Measurements from ENCODE around the gene PTPN5.

Gene PTPN5

DNA sequence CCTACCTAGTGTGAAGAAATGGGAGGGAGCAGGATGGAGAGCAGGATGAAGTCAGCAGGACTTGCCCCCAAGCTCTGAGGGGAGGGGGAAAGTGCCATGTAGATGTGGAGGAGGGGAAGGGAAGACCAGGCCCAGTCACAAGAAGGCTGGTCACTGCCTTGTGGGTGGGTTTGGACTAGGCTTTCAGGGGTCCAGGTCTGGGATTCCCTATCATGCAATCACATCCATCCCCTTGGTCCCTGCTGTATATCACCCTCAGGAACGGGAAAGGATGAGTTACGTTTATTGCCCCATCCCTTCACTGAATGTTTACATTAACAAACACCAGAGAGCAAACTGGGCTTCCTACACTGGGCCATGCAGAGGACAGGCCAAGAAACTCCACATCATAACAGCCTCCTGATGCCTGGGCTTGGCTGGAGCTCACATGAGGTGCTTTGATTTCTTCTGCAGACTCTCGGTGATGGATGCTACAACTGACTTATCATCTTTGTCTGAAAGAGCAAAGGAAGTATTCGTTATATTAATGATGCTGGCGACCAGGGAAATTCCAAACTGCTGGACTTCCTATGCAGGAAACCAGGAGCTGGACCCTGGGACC lies 87.5 kb downstream of the PTPN5 start:
- Histone ChIP-seq H3K27ac (ENCODE audit: insufficient read depth, low read length, poor library complexity, severe bottlenecking) (no peak overlapping the region), H3K27me3 (replicated peaks; ENCODE audit: control insufficient read depth, insufficient read depth, low read length, poor library complexity, severe bottlenecking) (no peaks in the 10 kb centered on the region), H3K9me3 (ENCODE audit: control insufficient read depth, low read length) (no peaks in the 10 kb centered on the region), H3K36me3 (ENCODE audit: control insufficient read depth, insufficient read depth, low read length) (no peaks in the 10 kb centered on the region), H3K4me3 (ENCODE audit: insufficient read depth, low read depth, low read length, poor library complexity, severe bottlenecking) (no peak overlapping the region), H3K4me1 (ENCODE audit: control insufficient read depth, insufficient read depth, low read length, poor library complexity, severe bottlenecking) (peaks cover 20% of the 10 kb centered on the region)
- DNase-seq = no peak

DNA sequence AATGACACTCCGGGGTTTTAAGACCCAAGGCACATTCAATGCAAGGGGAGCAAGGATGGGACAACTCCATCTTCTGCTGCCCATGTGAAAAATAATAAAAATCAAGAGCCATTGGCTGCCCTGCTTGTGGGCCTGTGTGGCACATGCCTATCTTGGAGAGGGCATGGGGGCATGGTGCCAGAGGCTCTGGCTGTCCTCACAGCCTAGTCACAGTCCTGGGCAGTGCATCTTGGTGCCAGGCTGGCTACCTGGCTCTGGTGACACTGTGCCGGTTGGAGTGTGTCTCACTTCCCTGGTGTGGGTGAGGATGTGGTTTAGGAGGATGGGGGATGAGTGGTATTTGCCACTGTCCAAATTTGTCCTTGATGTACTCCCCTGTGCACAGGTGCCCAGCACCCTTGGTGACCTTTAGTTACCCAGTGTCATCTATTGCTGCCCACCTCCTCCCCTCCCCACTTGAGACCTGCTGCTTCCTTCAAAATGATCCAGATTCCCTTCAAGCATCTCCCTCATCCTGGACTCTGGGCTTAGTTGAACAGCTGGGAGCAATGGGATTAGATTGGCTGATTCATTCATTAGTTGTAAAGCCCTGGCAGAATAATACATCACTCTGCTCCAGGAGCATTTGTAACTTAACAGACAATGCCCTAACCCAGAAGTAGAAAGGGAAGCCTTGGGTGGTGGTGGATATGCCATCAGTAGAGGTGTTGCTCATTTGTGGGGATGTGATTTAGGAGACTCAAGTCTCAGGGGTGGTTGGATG lies 88.4 kb downstream of the PTPN5 start:
- H3K36me3 ChIP-seq (ENCODE audit: control insufficient read depth, insufficient read depth, low read length) = no peaks in the 10 kb centered on the region
- DNase-seq = no peak
- H3K9me3 ChIP-seq (ENCODE audit: control insufficient read depth, low read length) = no peaks in the 10 kb centered on the region
- peaks cover 23% of the 10 kb centered on the region for H3K4me1 ChIP-seq (ENCODE audit: control insufficient read depth, insufficient read depth, low read length, poor library complexity, severe bottlenecking)
- no peak overlapping the region for H3K27ac ChIP-seq (ENCODE audit: insufficient read depth, low read length, poor library complexity, severe bottlenecking)
- no peak overlapping the region for H3K4me3 ChIP-seq (ENCODE audit: insufficient read depth, low read depth, low read length, poor library complexity, severe bottlenecking)
- H3K27me3 ChIP-seq (replicated peaks; ENCODE audit: control insufficient read depth, insufficient read depth, low read length, poor library complexity, severe bottlenecking) = no peaks in the 10 kb centered on the region

DNA sequence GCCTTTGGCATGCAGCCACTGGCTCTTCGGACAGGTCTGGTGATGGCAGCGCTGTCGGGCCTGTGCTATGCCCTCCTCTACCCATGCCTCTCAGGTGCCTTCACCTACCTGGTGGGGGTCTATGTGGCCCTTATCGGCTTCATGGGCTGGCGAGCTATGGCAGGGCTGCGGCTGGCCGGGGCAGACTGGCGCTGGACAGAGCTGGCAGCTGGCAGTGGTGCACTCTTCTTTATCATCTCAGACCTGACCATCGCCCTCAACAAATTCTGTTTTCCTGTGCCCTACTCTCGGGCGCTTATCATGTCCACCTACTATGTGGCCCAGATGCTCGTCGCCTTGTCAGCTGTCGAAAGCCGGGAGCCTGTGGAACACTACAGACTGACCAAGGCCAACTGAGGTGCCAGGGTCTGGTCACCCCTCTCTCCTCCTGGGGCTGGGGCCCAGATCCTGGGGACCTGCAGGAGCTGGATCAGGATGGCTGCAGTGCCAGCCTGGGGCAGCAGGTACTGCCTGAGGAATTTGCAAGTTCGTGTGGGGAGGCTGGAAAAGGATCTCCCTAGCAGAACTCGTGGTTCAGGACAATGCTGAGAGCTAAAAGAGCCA lies 89.9 kb downstream of the PTPN5 start:
- Histone ChIP-seq H3K36me3 (ENCODE audit: control insufficient read depth, insufficient read depth, low read length) (no peaks in the 10 kb centered on the region), H3K4me3 (ENCODE audit: insufficient read depth, low read depth, low read length, poor library complexity, severe bottlenecking) (no peak overlapping the region), H3K9me3 (ENCODE audit: control insufficient read depth, low read length) (no peaks in the 10 kb centered on the region), H3K27me3 (replicated peaks; ENCODE audit: control insufficient read depth, insufficient read depth, low read length, poor library complexity, severe bottlenecking) (no peaks in the 10 kb centered on the region), H3K27ac (ENCODE audit: insufficient read depth, low read length, poor library complexity, severe bottlenecking) (no peak overlapping the region), H3K4me1 (ENCODE audit: control insufficient read depth, insufficient read depth, low read length, poor library complexity, severe bottlenecking) (peaks cover 19% of the 10 kb centered on the region)
- DNase-seq = no peak

DNA sequence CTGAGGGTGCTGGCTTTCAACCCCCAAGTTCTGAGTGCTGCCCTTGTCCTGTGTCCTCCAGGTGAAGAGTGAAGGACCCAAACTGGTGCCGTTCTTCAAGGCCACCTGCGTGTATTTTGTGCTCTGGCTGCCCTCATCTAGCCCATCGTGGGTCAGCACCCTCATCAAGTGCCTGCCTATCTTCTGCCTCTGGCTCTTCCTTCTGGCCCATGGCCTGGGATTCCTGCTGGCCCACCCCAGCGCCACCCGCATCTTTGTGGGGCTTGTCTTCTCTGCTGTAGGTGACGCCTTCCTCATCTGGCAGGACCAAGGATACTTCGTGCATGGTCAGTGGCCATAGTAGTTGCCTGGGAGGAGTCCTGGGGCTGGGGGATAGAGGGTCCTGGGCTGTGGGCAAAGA lies 90.7 kb downstream of the PTPN5 start:
- Histone ChIP-seq H3K9me3 (ENCODE audit: control insufficient read depth, low read length) (no peaks in the 10 kb centered on the region), H3K4me3 (ENCODE audit: insufficient read depth, low read depth, low read length, poor library complexity, severe bottlenecking) (no peak overlapping the region), H3K4me1 (ENCODE audit: control insufficient read depth, insufficient read depth, low read length, poor library complexity, severe bottlenecking) (peaks cover 14% of the 10 kb centered on the region), H3K27ac (ENCODE audit: insufficient read depth, low read length, poor library complexity, severe bottlenecking) (no peak overlapping the region), H3K36me3 (ENCODE audit: control insufficient read depth, insufficient read depth, low read length) (no peaks in the 10 kb centered on the region), H3K27me3 (replicated peaks; ENCODE audit: control insufficient read depth, insufficient read depth, low read length, poor library complexity, severe bottlenecking) (no peaks in the 10 kb centered on the region)
- DNase-seq = no peak

DNA sequence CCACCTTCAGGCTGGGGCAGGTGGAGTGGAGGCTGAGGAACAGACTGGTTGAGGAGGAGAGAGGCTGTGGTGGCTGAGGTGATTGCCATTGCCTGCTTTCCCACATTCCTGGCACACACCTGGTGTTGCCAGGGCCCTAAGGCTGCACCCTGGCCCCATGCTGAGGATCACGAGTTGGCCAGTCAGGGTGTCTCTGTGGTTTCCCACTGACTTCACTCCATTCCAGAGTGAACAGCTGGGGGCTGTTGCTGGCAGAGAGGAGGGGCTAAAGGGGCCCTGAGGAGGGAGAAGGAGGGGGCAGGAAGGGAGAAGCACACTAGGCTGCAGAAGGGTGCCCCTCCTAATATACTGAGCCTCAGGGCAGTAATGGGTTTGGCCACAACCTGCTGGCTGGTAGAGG lies 91.2 kb downstream of the PTPN5 start:
- H3K4me1 ChIP-seq (ENCODE audit: control insufficient read depth, insufficient read depth, low read length, poor library complexity, severe bottlenecking) = peaks cover 9% of the 10 kb centered on the region
- H3K27me3 ChIP-seq (replicated peaks; ENCODE audit: control insufficient read depth, insufficient read depth, low read length, poor library complexity, severe bottlenecking) = no peaks in the 10 kb centered on the region
- no peak overlapping the region for H3K4me3 ChIP-seq (ENCODE audit: insufficient read depth, low read depth, low read length, poor library complexity, severe bottlenecking)
- no peaks in the 10 kb centered on the region for H3K36me3 ChIP-seq (ENCODE audit: control insufficient read depth, insufficient read depth, low read length)
- no peak overlapping the region for H3K27ac ChIP-seq (ENCODE audit: insufficient read depth, low read length, poor library complexity, severe bottlenecking)
- DNase-seq = no peak
- H3K9me3 ChIP-seq (ENCODE audit: control insufficient read depth, low read length) = no peaks in the 10 kb centered on the region

DNA sequence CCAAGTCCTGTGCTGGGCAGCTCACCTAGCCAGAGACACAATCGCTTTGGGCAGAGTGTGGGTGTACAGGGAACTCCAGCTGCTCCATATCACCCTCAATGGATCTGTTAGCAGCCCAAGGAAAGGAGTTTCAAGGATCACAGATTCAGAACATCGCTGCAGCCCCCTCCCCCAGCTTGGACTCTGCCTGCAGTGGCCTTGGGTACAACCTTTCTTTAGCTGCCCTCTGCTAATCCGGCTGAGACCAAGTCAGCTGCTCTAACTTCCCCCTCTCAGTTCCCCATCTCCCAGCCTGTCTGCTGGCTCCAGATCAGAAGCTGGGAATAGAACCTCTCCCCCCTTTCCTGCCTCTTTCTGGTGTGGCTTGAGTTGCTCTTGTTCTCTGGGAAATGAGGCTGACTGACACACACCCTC lies 91.7 kb downstream of the PTPN5 start:
- Histone ChIP-seq H3K36me3 (ENCODE audit: control insufficient read depth, insufficient read depth, low read length) (no peaks in the 10 kb centered on the region), H3K27me3 (replicated peaks; ENCODE audit: control insufficient read depth, insufficient read depth, low read length, poor library complexity, severe bottlenecking) (no peaks in the 10 kb centered on the region), H3K4me1 (ENCODE audit: control insufficient read depth, insufficient read depth, low read length, poor library complexity, severe bottlenecking) (peaks cover 8% of the 10 kb centered on the region), H3K9me3 (ENCODE audit: control insufficient read depth, low read length) (no peaks in the 10 kb centered on the region), H3K4me3 (ENCODE audit: insufficient read depth, low read depth, low read length, poor library complexity, severe bottlenecking) (no peak overlapping the region), H3K27ac (ENCODE audit: insufficient read depth, low read length, poor library complexity, severe bottlenecking) (no peak overlapping the region)
- no peak for DNase-seq

DNA sequence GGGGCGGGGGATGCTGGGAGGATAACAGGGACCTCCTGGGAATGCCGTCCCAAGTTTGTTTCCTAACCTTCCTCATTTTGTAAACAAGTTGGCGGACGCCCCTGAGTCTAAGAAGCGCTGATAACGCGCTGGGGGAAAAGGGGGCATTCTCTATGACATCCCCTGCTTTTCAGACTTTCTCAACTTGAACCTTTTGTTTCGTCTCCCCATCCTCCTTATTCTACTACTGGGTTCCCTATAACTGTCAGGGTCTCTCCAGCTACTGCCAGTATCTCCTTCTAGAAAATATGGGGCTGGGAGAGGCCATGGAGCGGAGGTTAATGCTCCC lies 92.4 kb downstream of the PTPN5 start:
- Histone ChIP-seq H3K9me3 (ENCODE audit: control insufficient read depth, low read length) (no peaks in the 10 kb centered on the region), H3K4me1 (ENCODE audit: control insufficient read depth, insufficient read depth, low read length, poor library complexity, severe bottlenecking) (peaks cover 8% of the 10 kb centered on the region), H3K27me3 (replicated peaks; ENCODE audit: control insufficient read depth, insufficient read depth, low read length, poor library complexity, severe bottlenecking) (no peaks in the 10 kb centered on the region), H3K27ac (ENCODE audit: insufficient read depth, low read length, poor library complexity, severe bottlenecking) (peak overlapping the region; percentile 64), H3K4me3 (ENCODE audit: insufficient read depth, low read depth, low read length, poor library complexity, severe bottlenecking) (peak overlapping the region; percentile 79), H3K36me3 (ENCODE audit: control insufficient read depth, insufficient read depth, low read length) (no peaks in the 10 kb centered on the region)
- DNase-seq = no peak

DNA sequence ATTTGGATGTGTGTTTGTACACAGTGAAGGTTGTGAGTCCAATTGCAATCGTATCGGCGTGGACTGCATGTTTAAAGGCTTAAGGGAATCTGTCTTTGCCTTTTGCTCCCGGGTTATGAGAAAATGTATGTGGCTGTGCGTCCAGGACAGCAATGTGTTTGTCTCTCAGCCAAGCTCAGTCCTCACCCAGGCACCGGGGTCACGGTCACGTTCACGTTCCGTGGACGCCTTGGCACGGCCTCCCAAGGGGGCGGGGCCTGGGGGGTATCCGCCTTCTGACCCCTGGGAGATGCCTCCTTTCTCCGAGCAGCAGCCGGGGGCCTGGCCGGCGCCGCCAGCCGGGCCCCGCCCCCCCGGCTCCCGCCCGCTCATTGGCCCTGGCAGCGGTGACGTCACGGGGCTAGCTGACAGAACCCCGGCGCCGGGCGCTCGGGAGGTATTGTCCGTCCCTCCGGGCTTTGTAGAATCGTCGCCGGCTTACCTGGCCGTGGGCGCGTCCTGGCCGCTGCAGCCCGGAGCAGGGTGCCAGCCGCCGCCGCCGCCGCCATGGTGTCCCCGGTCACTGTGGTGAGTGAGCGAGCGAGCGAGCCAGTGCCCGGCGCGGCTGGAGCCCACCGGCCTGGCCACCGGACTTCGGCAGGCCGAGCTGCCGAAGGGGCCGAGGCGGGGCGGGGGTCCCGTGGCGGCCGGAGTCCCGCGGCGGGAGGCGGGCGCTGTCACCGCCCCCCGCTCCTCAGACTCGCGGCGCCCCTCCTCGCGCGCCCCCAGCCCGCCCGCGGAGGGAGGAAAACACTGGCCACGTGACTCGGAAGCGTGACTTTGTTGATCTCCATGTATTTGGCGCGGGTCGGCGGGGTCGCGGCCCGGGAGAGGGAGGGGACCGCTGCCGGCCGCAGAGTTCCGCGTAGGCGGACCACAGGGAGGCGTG lies 93.0 kb downstream of the PTPN5 start, which contains the start of gene TMEM86A:
Gene TMEM86A, plus strand, starts transcription at position 439 of the 928 bp plus-strand sequence. Its CDS starts 108 bp downstream, at position 547.
- Histone ChIP-seq H3K27me3 (replicated peaks; ENCODE audit: control insufficient read depth, insufficient read depth, low read length, poor library complexity, severe bottlenecking) (no peaks in the 10 kb centered on the region), H3K4me3 (ENCODE audit: insufficient read depth, low read depth, low read length, poor library complexity, severe bottlenecking) (peak within 1 kb of the TSS; percentile 79), H3K27ac (ENCODE audit: insufficient read depth, low read length, poor library complexity, severe bottlenecking) (peak within 1 kb of the TSS; percentile 64), H3K9me3 (ENCODE audit: control insufficient read depth, low read length) (no peaks in the 10 kb centered on the region), H3K4me1 (ENCODE audit: control insufficient read depth, insufficient read depth, low read length, poor library complexity, severe bottlenecking) (peaks cover 8% of the 10 kb centered on the region), H3K36me3 (ENCODE audit: control insufficient read depth, insufficient read depth, low read length) (no peaks in the 10 kb centered on the region)
- peak; percentile 88 to 92 (median 88) for DNase-seq

DNA sequence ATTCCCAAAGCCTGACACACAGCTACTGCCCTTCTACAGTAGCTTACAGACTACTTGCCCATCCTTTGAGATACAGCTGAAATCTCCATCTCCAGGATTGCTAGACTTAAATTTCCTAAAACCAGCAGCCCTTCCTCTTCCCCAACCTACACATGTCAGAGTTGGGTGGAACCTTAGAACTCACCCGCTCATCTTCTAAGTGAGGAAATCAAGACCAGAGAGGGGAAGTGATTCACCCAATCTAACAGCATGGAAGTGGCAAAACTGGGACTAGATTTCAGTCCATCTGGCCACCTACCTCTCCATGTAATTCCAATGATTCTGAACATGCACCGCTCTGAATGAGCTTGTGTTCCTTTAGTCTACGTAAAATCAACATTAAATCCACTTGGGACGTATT lies 94.0 kb downstream of the PTPN5 start:
- H3K27ac ChIP-seq (ENCODE audit: insufficient read depth, low read length, poor library complexity, severe bottlenecking) = peak overlapping the region; percentile 21
- no peaks in the 10 kb centered on the region for H3K27me3 ChIP-seq (replicated peaks; ENCODE audit: control insufficient read depth, insufficient read depth, low read length, poor library complexity, severe bottlenecking)
- no peak overlapping the region for H3K4me3 ChIP-seq (ENCODE audit: insufficient read depth, low read depth, low read length, poor library complexity, severe bottlenecking)
- H3K4me1 ChIP-seq (ENCODE audit: control insufficient read depth, insufficient read depth, low read length, poor library complexity, severe bottlenecking) = peaks cover 8% of the 10 kb centered on the region
- no peaks in the 10 kb centered on the region for H3K9me3 ChIP-seq (ENCODE audit: control insufficient read depth, low read length)
- H3K36me3 ChIP-seq (ENCODE audit: control insufficient read depth, insufficient read depth, low read length) = no peaks in the 10 kb centered on the region
- no peak for DNase-seq

Data from effector memory CD4-positive, alpha-beta T cell (primary cell).